Suprapubic skin (tissue), 4 donors: ENCODE measurements around the gene MLXIP. TPM values are rescaled to one million over a fixed set of nuclear protein-coding genes. Genes with fewer than 3 reads are reported as not detected.

ENCODE experiments used
- DNase-seq, 2 donors: peaks; one replicate each; pipeline ENCODE4 v3.0.0-alpha.2; 2019; ENCODE audit warnings: low spot score in 2 of 2
- H3K27ac ChIP-seq: fragments of 200-600 bp; sonication (generic); one replicate; pipeline ENCODE4 v1.5.1; 2019
- H3K27me3 ChIP-seq: fragments of 200-600 bp; sonication (generic); one replicate; pipeline ENCODE4 v1.5.1; 2019
- H3K36me3 ChIP-seq: fragments of 200-600 bp; sonication (generic); one replicate; pipeline ENCODE4 v1.5.1; 2019
- H3K4me1 ChIP-seq: fragments of 200-600 bp; sonication (generic); one replicate; pipeline ENCODE4 v1.5.1; 2019
- H3K4me3 ChIP-seq: fragments of 200-600 bp; sonication (generic); one replicate; pipeline ENCODE4 v1.5.1; 2019; ENCODE audit warnings: mild to moderate bottlenecking
- H3K9me3 ChIP-seq: fragments of 200-600 bp; sonication (generic); one replicate; pipeline ENCODE4 v1.5.1; 2019
- CTCF ChIP-seq, 2 donors: fragments of 200-600 bp in 1 of 2; fragments of 450-650 bp in 1 of 2; sonication (generic) in 1 of 2; IDR thresholded peaks; one replicate each; pipeline ENCODE4 v1.5.1; 2016 to 2019; ENCODE audit warnings: antibody characterized with exemption in 2 of 2, mild to moderate bottlenecking in 1 of 2, moderate library complexity in 1 of 2
- EP300 ChIP-seq: sonication (generic); formaldehyde crosslinking; IDR thresholded peaks from one replicate; pipeline ENCODE4 v1.6.1; 2017; ENCODE audit warnings: antibody characterized with exemption
- POLR2A ChIP-seq, 2 donors: fragments of 450-650 bp; IDR thresholded peaks; one replicate each; pipeline ENCODE4 v1.6.1; 2017; ENCODE audit warnings: antibody characterized with exemption in 2 of 2, mild to moderate bottlenecking in 2 of 2, moderate library complexity in 2 of 2
- POLR2AphosphoS5 ChIP-seq, 3 donors: sonication (generic); formaldehyde crosslinking; IDR thresholded peaks; one replicate each; pipeline ENCODE4 v1.6.1; 2017; ENCODE audit warnings: antibody characterized with exemption in 3 of 3
- WGBS: methylation state at CpG from one replicate; pipeline ENCODE4 v1.1.5; 2018; 5-methylcytosine and 5-hydroxymethylcytosine counted together
- total RNA-seq, 4 donors: library from RNA; depleted of rRNA; stranded (reverse); fragments of >200 nt; gene quantifications; one replicate each; pipeline ENCODE4 v1.1.0, GENCODE V29; 2016

Gene MLXIP
- total RNA-seq, 4 donors from 2014 or later = 25.2 to 91.4 (median 35.4) TPM

GRCh38 chr12:122064780-122065588 lies 13.6 kb upstream of the MLXIP start:
- WGBS = 71% methylated on average over 14 of the region's 16 CpGs
- Histone ChIP-seq H3K36me3 (peaks cover 10% of the 10 kb centered on the region), H3K4me3 (no peak overlapping the region)

GRCh38 chr12:122067548-122067947 lies 11.0 kb upstream of the MLXIP start:
- 98% methylated on average over 5 of the region's 5 CpGs for WGBS
- no peak overlapping the region for H3K27ac ChIP-seq
- peaks cover 44% of the 10 kb centered on the region for H3K4me1 ChIP-seq
- no peak for DNase-seq
- no peak for TF ChIP-seq POLR2AphosphoS5 (IDR thresholded peaks at IDR 0.05)
- no peak for TF ChIP-seq POLR2A (IDR thresholded peaks at IDR 0.05)
- TF ChIP-seq EP300 = no peak
- no peaks in the 10 kb centered on the region for H3K36me3 ChIP-seq
- H3K27me3 ChIP-seq = no peaks in the 10 kb centered on the region
- H3K4me3 ChIP-seq = no peak overlapping the region
- no peaks in the 10 kb centered on the region for H3K9me3 ChIP-seq

More at GRCh38 chr12:122064780-122065588, 13.6 kb upstream of the MLXIP start:
- Histone ChIP-seq H3K4me1 (peaks cover 39% of the 10 kb centered on the region), H3K9me3 (no peaks in the 10 kb centered on the region), H3K27me3 (no peaks in the 10 kb centered on the region), H3K27ac (peak overlapping the region; percentile 71)
- no peak for DNase-seq
- TF ChIP-seq POLR2A (IDR thresholded peaks at IDR 0.05) (no peak), CTCF (IDR thresholded peaks at IDR 0.05) (no peak), POLR2AphosphoS5 (IDR thresholded peaks at IDR 0.05) (no peak), EP300 (no peak)

GRCh38 chr12:122067966-122068365 lies 10.6 kb upstream of the MLXIP start:
- DNase-seq = no peak
- Histone ChIP-seq H3K36me3 (no peaks in the 10 kb centered on the region), H3K4me1 (peaks cover 42% of the 10 kb centered on the region), H3K4me3 (no peak overlapping the region), H3K9me3 (no peaks in the 10 kb centered on the region), H3K27me3 (no peaks in the 10 kb centered on the region), H3K27ac (no peak overlapping the region)
- TF ChIP-seq EP300 = no peak
- TF ChIP-seq CTCF (IDR thresholded peaks at IDR 0.05) = no peak
- no peak for TF ChIP-seq POLR2A (IDR thresholded peaks at IDR 0.05)
- TF ChIP-seq POLR2AphosphoS5 (IDR thresholded peaks at IDR 0.05) = no peak
- 50% methylated on average over 13 of the region's 13 CpGs for WGBS

GRCh38 chr12:122072031-122072970 lies 6.3 kb upstream of the MLXIP start:
- H3K9me3 ChIP-seq = no peaks in the 10 kb centered on the region
- H3K27me3 ChIP-seq = no peaks in the 10 kb centered on the region
- H3K27ac ChIP-seq = peak overlapping the region; percentile 59
- no peaks in the 10 kb centered on the region for H3K36me3 ChIP-seq
- TF ChIP-seq CTCF (IDR thresholded peaks at IDR 0.05) (no peak), POLR2A (IDR thresholded peaks at IDR 0.05) (no peak), EP300 (no peak), POLR2AphosphoS5 (IDR thresholded peaks at IDR 0.05) (no peak)
- peaks cover 22% of the 10 kb centered on the region for H3K4me1 ChIP-seq
- DNase-seq = no peak
- WGBS = 54% methylated on average over 11 of the region's 11 CpGs
- H3K4me3 ChIP-seq = no peak overlapping the region

GRCh38 chr12:122073815-122074214 lies 4.7 kb upstream of the MLXIP start:
- no peaks in the 10 kb centered on the region for H3K9me3 ChIP-seq
- peaks cover 18% of the 10 kb centered on the region for H3K4me1 ChIP-seq
- H3K27ac ChIP-seq = no peak overlapping the region
- no peak overlapping the region for H3K4me3 ChIP-seq
- no peaks in the 10 kb centered on the region for H3K36me3 ChIP-seq
- TF ChIP-seq CTCF (IDR thresholded peaks at IDR 0.05) (no peak), EP300 (no peak), POLR2A (IDR thresholded peaks at IDR 0.05) (no peak)
- no peak for DNase-seq
- WGBS = 96% methylated on average over 1 of the region's 1 CpG
- no peaks in the 10 kb centered on the region for H3K27me3 ChIP-seq
